IMR-90 (cell line): ENCODE results near the gene APOE. TPM values are rescaled to one million over a fixed set of nuclear protein-coding genes. Genes with fewer than 3 reads are reported as not detected.
A peak's percentile ranks its signal among the peaks of the same experiment; 100 is the strongest.

Experiments
- ATAC-seq: fragments of 200-7000 bp; cut with Tn5 transposase; 2 replicates; pipeline ENCODE4 v1.9.1; 2020; ENCODE audit warnings: low read depth, mild to moderate bottlenecking, moderate library complexity
- BruUV-seq: library from RNA; stranded (reverse); fragments of 400-500 nt; replicated peaks from 2 replicates; lab custom pipeline; 2021; lab: Mats Ljungman, UMichigan
- CTCF ChIA-PET: fragments of 300-600 bp; formaldehyde crosslinking; extraction: SDS; loops from one replicate; lab custom pipeline; 2021; ENCODE audit warnings: antibody characterized with exemption; lab: Yijun Ruan, JAX
- POLR2A ChIA-PET: fragments of 300-600 bp; sonication (Branson Sonifier 250); formaldehyde crosslinking; loops from one replicate; lab custom pipeline; 2022; ENCODE audit warnings: antibody characterized with exemption; ENCODE audit not compliant: unreplicated experiment; lab: Charles Lee
- DNase-seq: peaks from one replicate; pipeline ENCODE4 v3.0.0; 2013
- H2AFZ ChIP-seq: replicated peaks from 2 replicates; pipeline ENCODE3; 2013; ENCODE audit warnings: low read length, mild to moderate bottlenecking; ENCODE audit not compliant: poor library complexity
- H2AK5ac ChIP-seq: 2 replicates; pipeline ENCODE4 v1.6.1; 2013; ENCODE audit warnings: low read depth, low read length, inconsistent platforms
- H2AK9ac ChIP-seq: replicated peaks from 2 replicates; pipeline ENCODE3; 2013; ENCODE audit warnings: mild to moderate bottlenecking, low read depth, low read length, moderate library complexity; ENCODE audit not compliant: poor library complexity
- H2BK120ac ChIP-seq: 2 replicates; pipeline ENCODE4 v1.6.1; 2013; ENCODE audit warnings: low read depth, low read length, inconsistent platforms
- H2BK15ac ChIP-seq: 3 replicates; pipeline ENCODE4 v1.6.1; 2013; ENCODE audit warnings: low read depth, low read length, inconsistent platforms
- H2BK20ac ChIP-seq: 2 replicates; pipeline ENCODE4 v1.6.1; 2013; ENCODE audit warnings: low read depth, mild to moderate bottlenecking, inconsistent platforms, low read length, moderate library complexity
- H2BK5ac ChIP-seq: 2 replicates; pipeline ENCODE4 v1.6.1; 2013; ENCODE audit warnings: mild to moderate bottlenecking, low read depth, low read length, inconsistent platforms; ENCODE audit not compliant: poor library complexity, severe bottlenecking
- H3K14ac ChIP-seq: replicated peaks from 2 replicates; pipeline ENCODE4 v1.6.1; 2013; ENCODE audit warnings: low read depth, low read length, inconsistent platforms
- H3K18ac ChIP-seq: 2 replicates; pipeline ENCODE4 v1.6.1; 2013; ENCODE audit warnings: low read depth, low read length, control low read depth
- H3K23ac ChIP-seq: 2 replicates; pipeline ENCODE4 v1.6.1; 2013; ENCODE audit warnings: low read depth, low read length, inconsistent platforms
- H3K27ac ChIP-seq: 2 replicates; pipeline ENCODE4 v1.5.1; 2013; ENCODE audit warnings: mild to moderate bottlenecking, control low read depth, low read length; ENCODE audit not compliant: insufficient read depth
- H3K27me3 ChIP-seq: 2 replicates; pipeline ENCODE4 v1.6.1; 2013; ENCODE audit warnings: low read length; ENCODE audit not compliant: control insufficient read depth, insufficient read depth
- H3K36me3 ChIP-seq: 2 replicates; pipeline ENCODE4 v1.6.1; 2013; ENCODE audit warnings: low read length, mixed read lengths; ENCODE audit not compliant: control insufficient read depth, insufficient read depth
- H3K4ac ChIP-seq: 2 replicates; pipeline ENCODE4 v1.6.1; 2013; ENCODE audit warnings: low read depth, low read length, inconsistent platforms
- H3K4me1 ChIP-seq: 2 replicates; pipeline ENCODE4 v1.6.1; 2013; ENCODE audit warnings: low read length, mixed read lengths; ENCODE audit not compliant: control insufficient read depth, insufficient read depth
- H3K4me2 ChIP-seq: 2 replicates; pipeline ENCODE4 v1.6.1; 2013; ENCODE audit warnings: low read depth, mild to moderate bottlenecking, control low read depth, low read length, moderate library complexity
- H3K4me3 ChIP-seq: 2 replicates; pipeline ENCODE4 v1.5.1; 2013; ENCODE audit warnings: low read depth, mild to moderate bottlenecking, control low read depth, low read length, moderate library complexity; ENCODE audit not compliant: insufficient read depth
- H3K56ac ChIP-seq: 2 replicates; pipeline ENCODE4 v1.6.1; 2013; ENCODE audit warnings: low read length, inconsistent platforms; ENCODE audit not compliant: insufficient read depth; ENCODE audit errors: extremely low read depth
- H3K79me1 ChIP-seq, 2 experiments: 2 replicates each; pipeline ENCODE4 v1.6.1; 2013; ENCODE audit warnings: low read length in 2 of 2, inconsistent platforms in 1 of 2, low read depth in 1 of 2
- H3K9ac ChIP-seq: 2 replicates; pipeline ENCODE4 v1.6.1; 2013; ENCODE audit warnings: low read depth, low read length, control low read depth
- H3K9me1 ChIP-seq: 2 replicates; pipeline ENCODE4 v1.6.1; 2013; ENCODE audit warnings: low read length, inconsistent platforms; ENCODE audit not compliant: insufficient read depth
- H3K9me3 ChIP-seq: 2 replicates; pipeline ENCODE4 v1.6.1; 2013; ENCODE audit warnings: low read length; ENCODE audit not compliant: control insufficient read depth, insufficient read depth
- H4K20me1 ChIP-seq: 2 replicates; pipeline ENCODE4 v1.6.1; 2013; ENCODE audit warnings: low read length, inconsistent platforms; ENCODE audit not compliant: insufficient read depth
- H4K5ac ChIP-seq: 2 replicates; pipeline ENCODE4 v1.6.1; 2013; ENCODE audit warnings: mild to moderate bottlenecking, low read depth, low read length, control low read depth
- H4K8ac ChIP-seq, 2 experiments: 2 replicates each; pipeline ENCODE4 v1.6.1; 2013; ENCODE audit warnings: low read depth in 2 of 2, low read length in 2 of 2, control low read depth in 1 of 2, inconsistent platforms in 1 of 2
- H4K91ac ChIP-seq: 2 replicates; pipeline ENCODE4 v1.6.1; 2013; ENCODE audit warnings: low read depth, low read length, inconsistent platforms; ENCODE audit not compliant: insufficient read depth
- BHLHE40 ChIP-seq: fragments of 150-350 bp; IDR thresholded peaks from 2 replicates; pipeline ENCODE4 v1.6.1; 2016; ENCODE audit warnings: mild to moderate bottlenecking, low read depth, low read length
- CEBPB ChIP-seq: IDR thresholded peaks from 2 replicates; pipeline ENCODE4 v1.6.1; 2012; ENCODE audit warnings: low read depth, low read length, improper control_type of control experiment
- CHD1 ChIP-seq: IDR thresholded peaks from 2 replicates; pipeline ENCODE4 v1.6.1; 2012; ENCODE audit warnings: low read depth, low read length, improper control_type of control experiment
- FOS ChIP-seq: fragments of 150-350 bp; IDR thresholded peaks from 2 replicates; pipeline ENCODE4 v1.6.1; 2016; ENCODE audit warnings: low read depth, low read length
- MAFK ChIP-seq: IDR thresholded peaks from 2 replicates; pipeline ENCODE4 v1.6.1; 2012; ENCODE audit warnings: low read depth, low read length, improper control_type of control experiment
- MAZ ChIP-seq: IDR thresholded peaks from 2 replicates; pipeline ENCODE4 v1.6.1; 2012; ENCODE audit warnings: low read depth, mild to moderate bottlenecking, low read length, improper control_type of control experiment, moderate library complexity, borderline replicate concordance
- MXI1 ChIP-seq: IDR thresholded peaks from 2 replicates; pipeline ENCODE4 v1.6.1; 2012; ENCODE audit warnings: low read depth, mild to moderate bottlenecking, low read length, moderate library complexity, borderline replicate concordance
- NFE2L2 ChIP-seq: fragments of 150-350 bp; IDR thresholded peaks from 2 replicates; pipeline ENCODE4 v1.6.1; 2016; ENCODE audit warnings: low read depth, mild to moderate bottlenecking, low read length
- POLR2A ChIP-seq: IDR thresholded peaks from 2 replicates; pipeline ENCODE4 v1.6.1; 2012; ENCODE audit warnings: mild to moderate bottlenecking, low read depth, low read length
- RAD21 ChIP-seq: IDR thresholded peaks from 2 replicates; pipeline ENCODE4 v1.6.1; 2012; ENCODE audit warnings: low read length, improper control_type of control experiment
- RCOR1 ChIP-seq: IDR thresholded peaks from 2 replicates; pipeline ENCODE4 v1.6.1; 2012; ENCODE audit warnings: mild to moderate bottlenecking, low read length, improper control_type of control experiment; ENCODE audit not compliant: insufficient replicate concordance
- RFX5 ChIP-seq: IDR thresholded peaks from 2 replicates; pipeline ENCODE4 v1.8.0; 2012; ENCODE audit warnings: low read depth, mild to moderate bottlenecking, low read length, moderate library complexity
- SMC3 ChIP-seq: fragments of 150-350 bp; IDR thresholded peaks from 2 replicates; pipeline ENCODE4 v1.6.1; 2016; ENCODE audit warnings: low read depth, mild to moderate bottlenecking, antibody characterized with exemption, low read length, moderate library complexity
- USF2 ChIP-seq: fragments of 150-350 bp; IDR thresholded peaks from 2 replicates; pipeline ENCODE4 v1.6.1; 2017; ENCODE audit warnings: mild to moderate bottlenecking, antibody characterized with exemption, low read length, low read depth
- WGBS, 2 experiments: methylation state at CpG; one replicate each; pipeline versions ENCODE4 v1.1.5 to v1.1.7; 2013; ENCODE audit warnings: missing lambda C conversion rate in 2 of 2; ENCODE audit not compliant: insufficient read length in 1 of 2; ENCODE audit errors: extremely low coverage in 2 of 2; 5-methylcytosine and 5-hydroxymethylcytosine counted together
- dilution Hi-C: fragments of 300-500 bp; cut with HindIII; formaldehyde crosslinking; loops from one replicate; pipeline ENCODE4 v1.14.3; 2018; ENCODE audit warnings: low sequenced_read_pairs; ENCODE audit not compliant: unreplicated experiment
- in situ Hi-C: fragments of 300-500 bp; cut with MboI; formaldehyde crosslinking; loops from 3 replicates; pipeline ENCODE4 v1.14.3; 2019; ENCODE audit warnings: low sequenced_read_pairs, inconsistent platforms, mixed read lengths
- intact Hi-C: fragments of 100-400 bp; cut with micrococcal nuclease; formaldehyde crosslinking; loops from 2 replicates; pipeline ENCODE4 v1.10.0; 2022
- polyA plus RNA-seq, 3 experiments: library from polyadenylated mRNA; depleted of rRNA; stranded (reverse); fragments of >200 nt; gene quantifications; 2 replicates each; pipeline ENCODE4 v1.2.3, GENCODE V29; 2012; ENCODE audit warnings: low replicate concordance in 1 of 3
- total RNA-seq: library from RNA; depleted of rRNA; stranded (reverse); fragments of >200 nt; gene quantifications from 2 replicates; pipeline ENCODE4 v1.2.3, GENCODE V29; 2012

Gene APOE
- total and polyA plus RNA-seq, 2 of the 4 experiments (the other 2 are of a cell fraction), result 0.18 to 2.0 TPM

DNA sequence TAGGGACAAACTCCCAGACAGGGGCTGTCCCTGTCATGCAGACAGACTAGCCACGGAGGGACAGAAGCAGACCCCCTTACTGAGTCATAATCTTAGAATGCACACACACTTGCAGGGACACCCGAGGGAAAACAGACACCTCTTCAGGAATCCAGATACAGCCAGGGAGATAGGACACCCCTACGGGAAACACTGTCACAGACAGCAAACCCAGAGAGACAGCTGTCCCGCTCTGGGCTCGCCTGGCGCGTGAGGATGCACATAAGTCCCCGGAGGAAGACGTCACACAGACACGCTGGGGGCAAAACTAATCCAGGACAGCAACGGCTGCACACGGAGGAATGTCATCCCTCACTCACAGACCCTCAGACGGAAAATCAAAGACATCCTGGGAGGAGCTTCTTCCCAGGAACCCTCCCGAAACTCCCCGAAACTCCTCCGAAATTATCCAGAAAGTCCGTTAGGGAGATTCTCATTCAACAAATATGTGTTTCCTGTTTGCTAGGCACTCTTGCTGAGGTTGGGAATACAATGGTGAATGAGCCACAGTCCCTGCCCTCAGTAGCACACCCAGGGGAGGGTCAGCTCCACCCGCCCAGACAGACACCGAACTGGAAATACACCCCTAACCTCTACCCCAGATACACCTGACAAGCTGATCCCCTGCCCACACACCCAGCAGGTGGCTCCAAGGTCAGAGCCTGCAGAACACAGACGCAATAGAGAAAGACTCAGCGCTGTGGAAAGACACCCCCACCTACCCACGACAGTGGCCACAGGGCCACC, 29.7 kb upstream of the APOE start:
- H2BK15ac ChIP-seq, result peak overlapping the region; percentile 31; the same call in 1 of the 3 replicates
- no peak overlapping the region for H3K14ac ChIP-seq
- ChIA-PET CTCF (no interaction called here), POLR2A (interaction anchor here (0.6 kb wide), 1 partner anchor 94 kb away, joined by 9 read pairs; no protein-coding TSS in a partner anchor)
- in situ Hi-C loops (no loop called here), intact Hi-C loops (no loop called here), dilution Hi-C loops (no loop called here)
- BruUV-seq, result TSS peak; percentile 36
- no peaks in the 10 kb centered on the region for H3K9me3 ChIP-seq
- peak overlapping the region; percentile 39; the same call in 1 of the 2 replicates for H2BK120ac ChIP-seq
- ATAC-seq (0 out of 2 replicates have a peak, but pooled peaks have one; percentile 11), DNase-seq (peak; percentile 21)
- no peaks in the 10 kb centered on the region for H3K4me1 ChIP-seq
- peaks cover 83% of the 10 kb centered on the region for H3K36me3 ChIP-seq
- H3K23ac ChIP-seq, result no peak overlapping the region
- WGBS, 2 experiments, result 34% methylated on average over 4 of the region's 22 CpGs; no CpG with 5 or more reads in 1 of the 2 experiments
- peak overlapping the region in 1 of 2 experiments; percentile 20; a peak in 1 of 4 replicates for H4K8ac ChIP-seq
- peak overlapping the region; percentile 54 for H3K4ac ChIP-seq
- H3K56ac ChIP-seq, result peak overlapping the region; percentile 38; the same call in 1 of the 2 replicates
- H3K27ac ChIP-seq, result no peak overlapping the region; the same call in 1 of the 2 replicates
- H3K4me3 ChIP-seq, result no peak overlapping the region
- H3K9me1 ChIP-seq, result peaks cover 8% of the 10 kb centered on the region; the same call in 1 of the 2 replicates
- H3K9ac ChIP-seq, result no peak overlapping the region
- TF ChIP-seq RCOR1 (no peak), MAZ (no peak), FOS (no peak), CHD1 (no peak), MAFK (no peak), BHLHE40 (no peak), SMC3 (no peak), CEBPB (no peak), MXI1 (no peak), NFE2L2 (no peak), POLR2A (no peak), USF2 (no peak), RAD21 (no peak), RFX5 (no peak)
- H4K91ac ChIP-seq, result no peak overlapping the region
- H4K20me1 ChIP-seq, result peaks cover 20% of the 10 kb centered on the region
- H2AK9ac ChIP-seq, result peak overlapping the region; percentile 51
- no peak overlapping the region for H2BK20ac ChIP-seq
- H2AK5ac ChIP-seq, result no peak overlapping the region; the same call in 1 of the 2 replicates
- H2AFZ ChIP-seq, result peak overlapping the region; percentile 1
- no peak overlapping the region for H4K5ac ChIP-seq
- H3K27me3 ChIP-seq, result no peaks in the 10 kb centered on the region
- no peak overlapping the region for H3K18ac ChIP-seq
- H3K4me2 ChIP-seq, result no peak overlapping the region
- H2BK5ac ChIP-seq, result peak overlapping the region; percentile 37
- H3K79me1 ChIP-seq, result peaks cover 26 to 80% of the 10 kb centered on the region in 2 experiments
